ENCODE data around the gene DST.

- no peak for TF ChIP-seq POLR2A (IDR thresholded peaks at IDR 0.05)
- TF ChIP-seq, protein P1, sequence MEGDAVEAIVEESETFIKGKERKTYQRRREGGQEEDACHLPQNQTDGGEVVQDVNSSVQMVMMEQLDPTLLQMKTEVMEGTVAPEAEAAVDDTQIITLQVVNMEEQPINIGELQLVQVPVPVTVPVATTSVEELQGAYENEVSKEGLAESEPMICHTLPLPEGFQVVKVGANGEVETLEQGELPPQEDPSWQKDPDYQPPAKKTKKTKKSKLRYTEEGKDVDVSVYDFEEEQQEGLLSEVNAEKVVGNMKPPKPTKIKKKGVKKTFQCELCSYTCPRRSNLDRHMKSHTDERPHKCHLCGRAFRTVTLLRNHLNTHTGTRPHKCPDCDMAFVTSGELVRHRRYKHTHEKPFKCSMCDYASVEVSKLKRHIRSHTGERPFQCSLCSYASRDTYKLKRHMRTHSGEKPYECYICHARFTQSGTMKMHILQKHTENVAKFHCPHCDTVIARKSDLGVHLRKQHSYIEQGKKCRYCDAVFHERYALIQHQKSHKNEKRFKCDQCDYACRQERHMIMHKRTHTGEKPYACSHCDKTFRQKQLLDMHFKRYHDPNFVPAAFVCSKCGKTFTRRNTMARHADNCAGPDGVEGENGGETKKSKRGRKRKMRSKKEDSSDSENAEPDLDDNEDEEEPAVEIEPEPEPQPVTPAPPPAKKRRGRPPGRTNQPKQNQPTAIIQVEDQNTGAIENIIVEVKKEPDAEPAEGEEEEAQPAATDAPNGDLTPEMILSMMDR (IDR thresholded peaks at IDR 0.05), result no peak
Measured at GRCh38 chr6:56527934-56528333, 114.8 kb downstream of the DST start.
